Adrenal gland (tissue), 12 donors: ENCODE results near the gene CHCHD1. TPM values are rescaled to one million over a fixed set of nuclear protein-coding genes. Genes with fewer than 3 reads are reported as not detected.
A peak's percentile ranks its signal among the peaks of the same experiment; 100 is the strongest.
"Not testable (repeated sequence)": the region's sequence is repeated elsewhere in the genome, so short reads cannot be mapped to it uniquely, and the experiment has no call there.

Experiments
- DNase-seq, 7 donors: peaks; one replicate each; pipeline ENCODE4 v3.0.0-alpha.2; 2019 to 2020
- H3K27ac ChIP-seq, 5 donors: fragments of 200-600 bp; sonication (generic) in 4 of 5; 1 replicate in 3 of 5; 2 replicates in 2 of 5; pipeline versions ENCODE4 v1.5.1 to v1.8.0; 2016 to 2020; ENCODE audit warnings: mild to moderate bottlenecking in 1 of 5
- H3K27me3 ChIP-seq: fragments of 200-600 bp; 2 replicates; pipeline ENCODE4 v1.8.0; 2021
- H3K36me3 ChIP-seq, 2 donors: fragments of 200-600 bp; replicated peaks in 1 of 2; 1 replicate in 1 of 2; 2 replicates in 1 of 2; pipeline versions ENCODE4 v1.5.1 to v1.8.0; 2018 to 2022
- H3K4me1 ChIP-seq, 2 donors: fragments of 200-600 bp; replicated peaks in 1 of 2; 1 replicate in 1 of 2; 2 replicates in 1 of 2; pipeline versions ENCODE4 v1.5.1 to v1.8.0; 2018 to 2021
- H3K4me3 ChIP-seq, 4 donors: fragments of 200-600 bp; sonication (generic) in 3 of 4; one replicate each; pipeline ENCODE4 v1.5.1; 2016 to 2018
- H3K9me3 ChIP-seq, 3 donors: fragments of 200-600 bp; sonication (generic) in 1 of 3; replicated peaks in 1 of 3; 1 replicate in 2 of 3; 2 replicates in 1 of 3; pipeline versions ENCODE4 v1.5.1 to v1.8.0; 2016 to 2021
- POLR2A ChIP-seq, 2 donors: fragments of 450-650 bp; IDR thresholded peaks; one replicate each; pipeline ENCODE4 v1.6.1; 2017; ENCODE audit warnings: antibody characterized with exemption in 2 of 2, mild to moderate bottlenecking in 2 of 2, moderate library complexity in 1 of 2
- WGBS, 4 donors: extraction: QIAGEN DNeasy Blood & Tissue Kit in 2 of 4; methylation state at CpG; one replicate each; pipeline versions ENCODE4 v1.1.5 to v1.1.7; 2013 to 2017; 5-methylcytosine and 5-hydroxymethylcytosine counted together
- intact Hi-C, 2 donors: fragments of 100-400 bp; cut with DNase I; formaldehyde crosslinking; loops; one replicate each; pipeline versions ENCODE4 v1.14.1 to v1.15.0; 2022 to 2023
- polyA plus RNA-seq, 3 donors: library from polyadenylated mRNA; stranded (reverse); fragments of 200-250 nt in 2 of 3; fragments of 350-450 nt in 1 of 3; fragmentation: Illumina TruSeq in 1 of 3; extraction: RNeasy Lipid Tissue Mini Kit (QIAGEN cat#74804) in 1 of 3; gene quantifications; one replicate each; pipeline ENCODE4 v1.2.3, GENCODE V29; 2013 to 2014
- total RNA-seq, 9 donors: library from RNA; depleted of rRNA in 4 of 9; stranded (reverse); fragments of >200 nt in 4 of 9; fragments of 120-200 nt in 1 of 9; fragmentation: NEBNext Ultra II Directional in 1 of 9; extraction: Animal tissue kit (Norgen Biotek cat#: 25700) in 1 of 9; gene quantifications; one replicate each; pipeline versions ENCODE4 v1.1.0 to v1.2.4, GENCODE V29; 2013 to 2023
- TF ChIP-seq, protein P1 (sequence below), 6 experiments: fragments of 450-650 bp in 4 of 6; fragments of 200-600 bp in 2 of 6; sonication (generic) in 1 of 6; IDR thresholded peaks; 1 replicate in 5 of 6; 2 replicates in 1 of 6; pipeline versions ENCODE4 v1.5.1 to v1.8.0; 2016 to 2021; ENCODE audit warnings: antibody characterized with exemption in 6 of 6, mild to moderate bottlenecking in 2 of 6, moderate library complexity in 1 of 6
- donor health status: healthy with polysubstance abuse.
- donor health status: Bipolar disorder and iron deficiency.
- donor health status: DM: yes; HTN: yes; CAD: no.
- donor health status: DM: no; HTN: no; CAD: no.
- donor health status: DM: no; HTN: no; CAD: no.
- donor health status: DM: yes; HTN: yes; CAD: no.

The CHCHD1 gene
- total and polyA plus RNA-seq, 12 donors = 31.7 to 83.1 (median 47.4) TPM

DNA sequence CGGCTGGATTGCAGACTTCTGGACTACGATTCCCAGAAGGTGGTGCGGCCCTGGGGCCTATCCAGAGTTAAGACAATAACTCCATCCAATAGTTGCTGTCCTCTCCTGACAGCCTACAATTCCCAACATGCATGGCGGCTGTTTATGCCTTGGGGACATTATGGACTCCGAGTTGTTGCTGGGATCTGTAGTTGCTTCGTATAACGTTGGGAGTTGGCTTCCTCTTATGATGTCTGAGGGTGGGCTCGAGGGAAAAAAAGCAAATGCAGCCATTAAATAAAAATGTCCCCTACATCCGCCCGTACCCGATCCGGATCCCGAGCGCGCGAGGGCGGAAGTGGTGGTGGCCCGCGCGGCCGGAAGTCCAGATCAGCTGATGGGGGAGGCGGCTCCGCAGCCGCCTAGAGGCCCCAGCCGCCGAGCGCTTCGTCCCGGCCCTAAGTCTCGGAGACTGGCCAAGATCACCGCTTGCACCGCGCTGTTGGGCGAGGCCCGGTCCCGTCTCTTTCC, 3.4 kb downstream of the CHCHD1 start, which contains the start of gene ZSWIM8:
ZSWIM8 (plus strand) TSS at position 396 of the 510 bp plus-strand sequence. CDS start 273 bp downstream, outside the sequence.
- Histone ChIP-seq H3K27ac (peak within 1 kb of the TSS; percentile 86 to 97 (median 92)), H3K4me1 (peaks cover 27 to 52% of the 10 kb centered on the region in 2 donors), H3K27me3 (no peaks in the 10 kb centered on the region), H3K36me3 (peaks cover 0 to 17% of the 10 kb centered on the region in 2 donors), H3K4me3 (peak within 1 kb of the TSS; percentile 56 to 85 (median 70)), H3K9me3 (no peaks in the 10 kb centered on the region)
- peak; percentile 87 to 96 (median 91) for DNase-seq
- intact Hi-C loops = no loop called here
- TF ChIP-seq, protein P1, sequence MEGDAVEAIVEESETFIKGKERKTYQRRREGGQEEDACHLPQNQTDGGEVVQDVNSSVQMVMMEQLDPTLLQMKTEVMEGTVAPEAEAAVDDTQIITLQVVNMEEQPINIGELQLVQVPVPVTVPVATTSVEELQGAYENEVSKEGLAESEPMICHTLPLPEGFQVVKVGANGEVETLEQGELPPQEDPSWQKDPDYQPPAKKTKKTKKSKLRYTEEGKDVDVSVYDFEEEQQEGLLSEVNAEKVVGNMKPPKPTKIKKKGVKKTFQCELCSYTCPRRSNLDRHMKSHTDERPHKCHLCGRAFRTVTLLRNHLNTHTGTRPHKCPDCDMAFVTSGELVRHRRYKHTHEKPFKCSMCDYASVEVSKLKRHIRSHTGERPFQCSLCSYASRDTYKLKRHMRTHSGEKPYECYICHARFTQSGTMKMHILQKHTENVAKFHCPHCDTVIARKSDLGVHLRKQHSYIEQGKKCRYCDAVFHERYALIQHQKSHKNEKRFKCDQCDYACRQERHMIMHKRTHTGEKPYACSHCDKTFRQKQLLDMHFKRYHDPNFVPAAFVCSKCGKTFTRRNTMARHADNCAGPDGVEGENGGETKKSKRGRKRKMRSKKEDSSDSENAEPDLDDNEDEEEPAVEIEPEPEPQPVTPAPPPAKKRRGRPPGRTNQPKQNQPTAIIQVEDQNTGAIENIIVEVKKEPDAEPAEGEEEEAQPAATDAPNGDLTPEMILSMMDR (IDR thresholded peaks at IDR 0.05) = no peak
- TF ChIP-seq POLR2A (IDR thresholded peaks at IDR 0.05) = peak; percentile 76 to 78
- 0% methylated on average over 8 to 36 of the region's 36 CpGs for WGBS, 4 donors

DNA sequence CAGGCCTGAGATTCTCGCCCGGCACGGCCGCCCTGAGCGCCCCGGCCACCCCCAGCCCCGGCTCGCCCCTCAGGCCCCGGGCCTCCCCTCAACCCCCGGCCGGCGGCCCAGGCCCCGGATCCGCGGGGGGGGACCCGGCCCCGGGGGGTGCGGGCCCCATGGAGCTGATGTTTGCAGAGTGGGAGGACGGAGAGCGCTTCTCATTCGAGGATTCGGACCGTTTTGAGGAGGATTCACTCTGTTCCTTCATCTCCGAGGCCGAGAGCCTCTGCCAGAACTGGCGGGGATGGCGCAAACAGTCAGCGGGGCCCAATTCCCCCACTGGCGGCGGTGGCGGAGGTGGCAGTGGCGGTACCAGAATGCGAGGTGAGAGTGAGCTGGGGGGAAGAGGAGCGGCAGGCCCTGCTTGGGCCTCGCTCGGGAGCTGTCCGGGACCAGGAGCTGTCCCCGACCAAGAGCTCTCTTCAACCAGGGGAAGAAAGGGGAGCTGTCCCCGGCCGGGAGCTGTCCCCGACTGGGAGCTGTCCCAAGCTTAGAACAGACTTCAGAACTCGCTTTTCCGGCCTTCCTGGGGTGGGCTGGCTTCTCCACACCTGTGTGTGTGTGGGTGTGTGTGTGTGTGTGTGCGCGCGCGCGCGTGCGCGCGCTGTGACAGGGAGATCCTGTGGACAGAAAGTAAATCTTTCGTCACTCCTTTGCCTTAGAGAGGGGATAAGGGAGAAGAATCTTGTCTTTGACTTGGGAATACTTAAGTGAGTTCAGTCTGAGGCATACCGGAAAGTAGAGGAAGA, 4.1 kb downstream of the CHCHD1 start:
- intact Hi-C loops = no loop called here
- TF ChIP-seq, protein P1 (IDR thresholded peaks at IDR 0.05) = no peak
- TF ChIP-seq POLR2A (IDR thresholded peaks at IDR 0.05) = no peak
- DNase-seq = peak in 5 of 7 donors; percentile 53 to 65 (median 57)
- no peaks in the 10 kb centered on the region for H3K27me3 ChIP-seq
- WGBS, 4 donors = 0 to 1% (median 1%) methylated on average over 32 to 54 of the region's 54 CpGs
- peaks cover 0 to 24% of the 10 kb centered on the region in 2 donors for H3K36me3 ChIP-seq
- H3K27ac ChIP-seq = peak overlapping the region; percentile 86 to 97 (median 92)
- peaks cover 26 to 45% of the 10 kb centered on the region in 2 donors for H3K4me1 ChIP-seq
- no peaks in the 10 kb centered on the region for H3K9me3 ChIP-seq
- H3K4me3 ChIP-seq = peak overlapping the region; percentile 56 to 85 (median 70)

DNA sequence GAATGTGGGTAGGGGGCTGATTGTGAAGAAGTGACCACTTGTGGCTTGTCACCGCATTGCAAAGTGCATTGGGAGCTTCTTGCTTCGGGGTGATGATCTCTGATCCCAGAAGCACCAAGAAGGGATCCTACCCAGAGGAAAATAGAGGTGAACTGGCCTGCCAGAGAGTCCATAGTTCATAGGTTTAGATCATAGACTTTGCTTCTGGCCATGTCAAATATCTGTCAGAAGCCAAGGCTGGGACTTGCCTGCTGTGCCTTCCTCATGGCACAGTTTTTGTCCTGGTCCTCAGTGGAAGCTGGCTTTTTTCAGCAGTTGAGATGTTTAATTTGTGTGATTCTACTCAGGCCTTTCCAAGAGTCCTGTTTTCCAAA, 4.7 kb downstream of the CHCHD1 start:
- H3K27ac ChIP-seq = peak overlapping the region in 3 of 5 donors; percentile 89 to 97 (median 92)
- WGBS, 4 donors = 0 to 4% (median 2%) methylated on average over 2 of the region's 2 CpGs
- no peaks in the 10 kb centered on the region for H3K27me3 ChIP-seq
- H3K9me3 ChIP-seq = no peaks in the 10 kb centered on the region
- TF ChIP-seq, protein P1 (IDR thresholded peaks at IDR 0.05) = no peak
- no peak for TF ChIP-seq POLR2A (IDR thresholded peaks at IDR 0.05)
- H3K4me3 ChIP-seq = peak overlapping the region; percentile 56 to 85 (median 70)
- intact Hi-C loops = no loop called here
- peaks cover 0 to 30% of the 10 kb centered on the region in 2 donors for H3K36me3 ChIP-seq
- peaks cover 20 to 41% of the 10 kb centered on the region in 2 donors for H3K4me1 ChIP-seq
- DNase-seq = peak in 1 of 7 donors; percentile 11

DNA sequence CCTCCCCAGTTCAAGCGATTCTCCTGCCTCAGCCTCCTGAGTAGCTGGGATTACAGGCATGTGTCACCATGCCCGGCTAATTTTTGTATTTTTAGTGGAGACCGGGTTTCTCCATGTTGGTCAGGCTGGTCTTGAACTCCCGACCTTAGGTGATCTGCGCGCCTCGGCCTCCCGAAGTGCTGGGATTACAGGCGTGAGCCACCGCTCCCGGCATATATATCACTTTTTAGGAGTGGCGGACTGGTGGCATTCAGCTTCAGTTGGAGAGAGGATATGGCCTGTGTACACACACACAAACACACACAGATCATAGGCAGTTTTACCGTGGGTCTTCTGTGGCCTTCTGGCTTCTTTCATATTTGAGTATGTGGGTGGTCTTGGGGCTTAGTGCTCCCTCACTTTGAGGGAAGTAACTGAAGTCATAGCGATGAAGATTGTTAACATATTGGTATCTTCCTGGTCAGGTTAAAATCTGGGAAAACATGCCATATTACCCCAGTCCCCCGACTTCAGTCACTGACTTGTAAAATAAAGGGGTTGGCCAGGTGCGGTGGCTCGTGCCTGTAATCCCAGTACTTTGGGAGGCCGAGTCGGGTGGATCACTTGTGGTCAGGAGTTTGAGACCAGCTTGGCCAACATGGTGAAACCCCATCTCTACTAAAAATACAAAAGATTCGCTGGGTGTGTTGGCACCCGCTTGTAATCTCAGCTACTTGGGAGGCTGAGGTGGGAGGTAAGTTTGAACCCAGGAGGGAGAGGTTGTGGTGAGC, 5.4 kb downstream of the CHCHD1 start:
- Histone ChIP-seq H3K27ac (peak overlapping the region in 1 of 5 donors; percentile 92), H3K36me3 (peaks cover 0 to 37% of the 10 kb centered on the region in 2 donors), H3K4me3 (peak overlapping the region in 1 of 4 donors; percentile 85), H3K4me1 (peaks cover 20 to 41% of the 10 kb centered on the region in 2 donors)
- DNase-seq = peak in 1 of 7 donors; percentile 16
- H3K9me3 ChIP-seq, H3K27me3 ChIP-seq, intact Hi-C loops: not testable (repeated sequence)
- whole genome bisulfite sequencing, 4 donors = 83 to 88% (median 83%) methylated on average over 20 to 21 of the region's 21 CpGs
